ENCODE measurements around the gene OLFM4.
"Not testable (repeated sequence)": the region's sequence is repeated elsewhere in the genome, so short reads cannot be mapped to it uniquely, and the experiment has no call there.

Gene OLFM4, protein sequence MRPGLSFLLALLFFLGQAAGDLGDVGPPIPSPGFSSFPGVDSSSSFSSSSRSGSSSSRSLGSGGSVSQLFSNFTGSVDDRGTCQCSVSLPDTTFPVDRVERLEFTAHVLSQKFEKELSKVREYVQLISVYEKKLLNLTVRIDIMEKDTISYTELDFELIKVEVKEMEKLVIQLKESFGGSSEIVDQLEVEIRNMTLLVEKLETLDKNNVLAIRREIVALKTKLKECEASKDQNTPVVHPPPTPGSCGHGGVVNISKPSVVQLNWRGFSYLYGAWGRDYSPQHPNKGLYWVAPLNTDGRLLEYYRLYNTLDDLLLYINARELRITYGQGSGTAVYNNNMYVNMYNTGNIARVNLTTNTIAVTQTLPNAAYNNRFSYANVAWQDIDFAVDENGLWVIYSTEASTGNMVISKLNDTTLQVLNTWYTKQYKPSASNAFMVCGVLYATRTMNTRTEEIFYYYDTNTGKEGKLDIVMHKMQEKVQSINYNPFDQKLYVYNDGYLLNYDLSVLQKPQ

DNA sequence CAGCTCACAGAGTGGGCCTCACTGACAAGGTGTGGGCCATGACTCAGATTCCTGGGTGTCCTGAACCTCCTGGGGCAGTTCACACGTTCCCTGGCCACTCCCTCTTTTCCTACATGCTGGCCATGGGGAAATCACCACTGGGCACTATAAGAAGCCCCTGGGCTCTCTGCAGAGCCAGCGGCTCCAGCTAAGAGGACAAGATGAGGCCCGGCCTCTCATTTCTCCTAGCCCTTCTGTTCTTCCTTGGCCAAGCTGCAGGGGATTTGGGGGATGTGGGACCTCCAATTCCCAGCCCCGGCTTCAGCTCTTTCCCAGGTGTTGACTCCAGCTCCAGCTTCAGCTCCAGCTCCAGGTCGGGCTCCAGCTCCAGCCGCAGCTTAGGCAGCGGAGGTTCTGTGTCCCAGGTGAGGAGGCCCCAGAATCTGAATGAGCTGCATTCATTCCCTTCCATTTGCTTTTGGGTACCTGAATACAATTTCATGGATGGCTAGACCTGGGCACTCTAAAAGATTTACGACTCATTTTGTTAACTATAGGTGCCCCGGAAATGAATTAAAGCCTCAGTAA, at the start of gene OLFM4:
OLFM4 (plus strand) TSS at position 177 of the 567 bp plus-strand sequence; CDS start at position 201, 24 bp downstream.
- no peak for DNase-seq

DNA sequence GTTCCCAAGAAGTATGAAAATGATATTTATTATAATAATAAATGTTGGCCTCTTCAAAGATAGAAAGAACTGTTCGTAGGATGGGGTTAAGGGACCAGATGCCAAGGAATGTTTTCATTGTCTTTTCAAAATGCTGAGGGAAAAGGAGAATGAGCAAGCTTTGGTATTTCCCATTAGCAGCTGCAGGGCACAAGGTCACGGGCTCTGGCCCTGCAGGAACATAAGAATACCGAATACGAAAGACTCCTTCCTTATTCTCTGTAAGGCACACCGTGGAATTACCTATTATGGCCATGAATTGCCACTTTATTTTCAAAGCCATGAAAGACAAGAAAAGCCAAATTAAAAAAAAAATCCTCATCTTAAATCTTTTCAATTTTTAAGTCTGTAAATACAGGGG, 49.6 kb upstream of the OLFM4 start:
- DNase-seq: no peak

DNA sequence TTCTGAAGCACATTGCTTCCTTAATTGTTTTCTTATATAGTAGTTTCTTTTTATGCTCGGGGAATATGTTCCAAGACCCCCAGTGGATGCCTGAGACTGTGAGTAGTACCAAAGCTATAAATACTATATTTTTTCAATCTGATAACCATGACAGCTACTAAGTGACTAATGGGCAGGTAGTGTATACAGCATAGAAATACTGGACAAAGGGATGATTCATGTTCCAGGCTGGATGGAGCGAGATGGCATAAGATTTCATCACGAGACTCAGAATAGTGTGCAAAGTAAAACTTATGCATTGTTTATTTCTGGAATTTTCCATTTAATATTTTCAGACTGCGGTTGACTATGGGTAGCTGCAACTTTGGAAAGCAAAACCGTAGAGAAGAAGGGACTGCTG, 47.9 kb upstream of the OLFM4 start:
- DNase-seq: no peak

DNA sequence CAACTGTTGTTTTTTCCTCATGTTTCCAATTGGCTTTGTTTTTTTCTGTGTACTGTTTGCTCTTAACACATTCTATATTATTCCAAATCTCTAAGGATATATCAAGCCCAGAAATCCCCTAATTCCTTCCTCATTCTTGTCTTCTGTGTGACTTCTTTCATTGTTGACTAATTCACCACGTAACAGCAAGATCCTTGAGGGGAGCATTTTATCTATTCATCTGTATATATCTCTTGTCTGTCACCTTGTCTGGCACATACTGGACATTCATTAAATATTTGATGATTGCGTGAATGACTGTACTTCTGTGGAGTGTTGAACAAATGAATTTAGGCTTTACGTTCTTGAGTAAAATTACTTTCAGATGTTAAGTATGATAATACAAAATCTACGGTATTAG, 44.8 kb upstream of the OLFM4 start:
- DNase-seq: no peak

DNA sequence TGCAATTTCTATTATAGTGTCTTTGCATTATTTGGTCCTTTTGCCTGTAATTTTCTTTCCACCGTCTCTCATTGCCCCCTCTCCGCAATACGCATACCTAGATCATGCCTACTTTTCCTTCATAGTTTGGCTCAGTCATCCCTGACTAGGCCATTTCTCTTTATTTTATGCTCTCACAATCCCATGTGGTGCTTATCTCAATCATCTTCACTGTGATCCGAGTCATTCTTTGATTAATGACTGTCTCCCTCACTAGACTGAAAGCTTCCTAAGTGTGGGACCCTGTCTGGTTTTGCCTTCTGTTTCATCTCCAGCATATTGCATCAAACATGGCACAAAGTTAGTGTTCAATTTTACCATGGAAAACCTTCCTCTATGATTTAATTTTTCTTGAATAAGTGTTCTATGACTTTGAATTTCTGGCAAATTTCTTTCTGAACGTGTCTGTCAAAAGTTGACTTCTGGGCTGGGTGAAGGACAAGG, 43.7 kb upstream of the OLFM4 start:
- no peak for DNase-seq

DNA sequence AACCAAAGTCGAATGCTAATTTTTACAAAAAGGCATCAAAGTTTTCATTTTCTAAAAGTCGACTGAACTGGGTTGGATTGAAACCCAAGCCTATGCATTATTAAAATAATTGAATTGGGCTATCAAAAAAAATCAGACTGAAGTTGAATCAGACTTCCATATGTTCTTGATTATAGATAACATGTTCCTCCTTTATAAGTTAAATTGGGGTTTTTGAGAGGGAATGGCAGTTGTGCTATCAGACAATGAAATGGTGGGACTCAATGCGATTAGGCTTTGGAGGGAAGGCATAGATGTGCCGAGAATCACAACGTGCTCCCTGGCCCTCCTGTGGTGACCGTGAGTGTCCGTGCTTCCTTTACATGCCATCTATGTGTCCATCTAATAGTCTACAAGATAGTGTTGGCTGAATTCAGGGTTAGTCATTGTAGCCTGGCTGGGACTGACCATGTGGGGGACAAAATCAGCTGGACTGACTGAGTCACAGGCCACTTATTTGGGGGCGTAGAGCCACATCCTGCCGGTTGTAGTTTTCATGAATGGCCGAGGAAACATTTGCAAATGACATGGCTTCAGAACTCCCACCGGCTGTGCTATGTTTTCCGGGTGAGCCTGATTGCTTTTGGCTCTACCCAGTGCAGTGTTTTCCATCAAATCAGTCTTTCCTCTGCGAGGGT, 37.1 kb upstream of the OLFM4 start:
- no peak for DNase-seq

DNA sequence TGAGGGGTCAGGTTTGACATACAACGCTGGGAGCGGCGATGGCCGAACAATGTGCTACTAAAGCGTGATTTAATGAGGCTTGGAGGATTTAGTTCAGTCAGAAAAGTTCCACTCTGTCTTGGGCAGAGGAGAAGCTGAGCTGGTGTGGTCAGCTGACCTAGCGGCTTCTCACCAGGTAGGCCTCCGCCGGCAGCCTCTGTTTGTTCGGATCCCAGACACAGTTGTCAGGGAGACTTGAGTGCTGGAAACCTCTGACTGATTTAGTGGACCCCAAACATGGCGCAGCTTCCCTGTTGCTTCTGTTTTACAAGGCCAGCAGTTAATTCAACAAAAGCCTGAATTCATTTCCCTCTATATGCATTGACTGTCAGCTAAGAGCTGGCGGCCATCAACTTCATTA, 36.5 kb upstream of the OLFM4 start:
- DNase-seq: no peak

DNA sequence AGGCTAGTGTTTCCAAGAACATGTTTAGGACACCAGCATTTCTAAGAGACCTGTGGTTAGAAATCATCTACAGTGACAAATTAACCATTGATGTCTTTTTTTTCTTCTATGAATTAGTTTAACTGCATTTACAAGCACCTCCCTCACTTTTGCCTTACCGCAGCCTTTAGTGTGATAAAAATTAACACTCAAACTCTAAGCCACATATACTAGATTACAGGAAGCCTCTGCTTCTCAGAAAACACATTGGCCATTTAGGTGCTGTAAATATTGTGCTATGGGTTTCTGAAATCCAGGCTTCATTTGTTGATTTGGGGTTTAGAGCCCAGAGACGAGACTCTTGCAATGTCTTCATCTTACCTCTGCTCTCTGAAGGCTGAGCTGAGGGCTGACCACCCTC, 34.6 kb upstream of the OLFM4 start:
- DNase-seq: no peak

DNA sequence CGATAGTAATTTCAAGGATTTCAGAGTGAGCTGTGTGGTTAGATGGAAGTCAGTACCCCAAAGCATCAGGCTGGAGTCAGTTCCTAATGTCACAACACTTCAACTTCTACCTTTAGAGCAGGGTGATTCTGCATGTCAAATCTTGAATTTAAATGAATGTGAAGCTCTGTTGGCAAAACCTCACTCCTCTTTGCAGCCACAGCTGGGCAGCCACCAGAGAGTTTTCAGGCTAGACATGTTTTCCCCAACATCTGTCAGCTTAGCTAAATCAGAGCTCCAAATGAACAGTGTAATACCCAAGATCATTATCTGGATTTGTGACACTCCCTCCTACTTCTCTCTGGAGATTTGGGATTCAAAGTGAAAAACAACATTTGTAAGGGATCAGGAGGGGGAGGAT, 33.7 kb upstream of the OLFM4 start:
- no peak for DNase-seq

DNA sequence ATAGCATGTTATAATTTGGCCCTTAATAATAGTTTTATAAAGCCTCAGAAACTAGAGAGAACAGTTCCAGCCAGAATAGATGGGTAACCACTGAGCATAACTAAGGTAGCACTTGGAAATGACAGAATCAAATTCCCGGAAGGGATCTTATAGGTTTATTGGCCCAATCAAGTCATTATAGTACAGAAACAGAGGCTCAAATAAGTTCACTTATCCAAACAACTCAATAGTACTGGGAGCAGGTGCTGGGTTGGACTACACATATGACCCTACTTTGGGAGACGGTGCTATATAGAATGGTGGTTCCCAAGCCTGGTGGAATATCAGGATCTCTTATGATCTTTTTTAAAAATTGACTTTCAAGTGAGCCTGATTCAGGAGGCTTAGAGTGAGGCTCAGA, 32.7 kb upstream of the OLFM4 start:
- no peak for DNase-seq

DNA sequence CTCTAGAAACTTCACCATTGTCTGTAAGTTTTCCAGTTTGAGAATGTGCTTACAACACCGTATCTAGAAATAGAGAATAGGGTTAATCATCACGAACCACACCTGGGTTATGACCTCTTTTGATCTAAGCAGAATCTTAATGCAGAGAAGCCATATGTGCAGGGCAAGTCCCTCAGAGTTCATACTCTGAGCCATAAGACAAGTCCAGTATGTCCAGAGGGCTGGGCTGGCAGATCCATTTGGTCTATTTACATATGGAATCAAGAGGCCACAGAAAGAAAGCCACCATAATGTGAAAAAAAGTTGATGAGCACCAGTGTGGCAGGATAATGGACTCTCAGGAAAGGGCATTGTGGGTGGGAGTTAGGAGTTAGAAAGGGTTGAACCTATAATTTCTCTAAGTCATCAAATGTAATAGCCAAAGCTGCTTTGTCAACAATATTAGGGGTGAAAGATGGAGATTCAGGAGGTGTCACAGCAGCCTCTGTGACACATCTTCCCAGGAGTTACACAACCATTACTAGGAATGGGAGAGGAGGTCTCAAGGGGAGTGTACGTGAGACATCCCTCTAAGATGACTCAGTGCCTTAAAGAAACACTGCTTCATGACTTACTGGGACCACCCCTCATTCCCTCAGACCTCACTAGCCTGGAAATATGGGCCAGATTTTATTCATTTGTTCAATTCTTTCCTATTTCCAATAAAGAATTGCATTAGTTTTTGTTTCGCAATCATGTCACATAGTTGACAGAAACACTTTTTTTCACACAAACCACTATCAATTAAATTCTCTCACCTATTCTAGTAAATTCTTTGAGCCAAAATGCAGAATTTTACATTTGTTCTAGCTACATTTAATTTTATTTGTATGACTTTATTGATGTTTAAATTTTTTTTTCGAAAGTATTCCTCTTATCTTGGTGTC, 30.4 kb upstream of the OLFM4 start:
- DNase-seq: no peak

DNA sequence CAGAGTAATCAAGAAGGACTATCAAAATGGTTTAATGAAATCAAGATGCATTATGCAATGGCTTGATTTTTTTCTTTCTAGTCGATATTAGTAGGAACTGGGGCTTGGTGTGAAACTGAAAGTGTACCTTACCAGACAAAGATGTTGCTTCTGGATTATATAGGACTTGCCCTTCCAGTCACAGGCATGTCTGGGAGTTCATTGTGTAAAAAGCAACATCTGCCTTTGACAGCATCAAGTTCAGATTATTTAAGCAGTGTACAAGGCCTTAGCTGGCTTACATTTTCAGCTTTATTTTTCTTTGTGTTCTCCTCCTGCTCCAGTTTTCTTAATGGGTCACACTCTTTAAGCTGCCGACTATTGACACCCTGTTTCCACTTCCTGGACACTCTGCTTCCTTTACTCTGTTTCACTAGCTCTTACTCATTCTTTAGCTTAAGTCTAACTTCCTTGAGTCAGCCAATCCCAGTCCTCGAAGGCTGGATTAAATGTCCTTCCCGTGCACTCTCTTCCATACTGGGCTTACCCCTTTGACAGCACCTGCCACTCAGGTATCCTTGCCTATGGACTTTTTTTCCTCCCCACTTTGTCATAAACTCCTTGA, 29.4 kb upstream of the OLFM4 start:
- no peak for DNase-seq

DNA sequence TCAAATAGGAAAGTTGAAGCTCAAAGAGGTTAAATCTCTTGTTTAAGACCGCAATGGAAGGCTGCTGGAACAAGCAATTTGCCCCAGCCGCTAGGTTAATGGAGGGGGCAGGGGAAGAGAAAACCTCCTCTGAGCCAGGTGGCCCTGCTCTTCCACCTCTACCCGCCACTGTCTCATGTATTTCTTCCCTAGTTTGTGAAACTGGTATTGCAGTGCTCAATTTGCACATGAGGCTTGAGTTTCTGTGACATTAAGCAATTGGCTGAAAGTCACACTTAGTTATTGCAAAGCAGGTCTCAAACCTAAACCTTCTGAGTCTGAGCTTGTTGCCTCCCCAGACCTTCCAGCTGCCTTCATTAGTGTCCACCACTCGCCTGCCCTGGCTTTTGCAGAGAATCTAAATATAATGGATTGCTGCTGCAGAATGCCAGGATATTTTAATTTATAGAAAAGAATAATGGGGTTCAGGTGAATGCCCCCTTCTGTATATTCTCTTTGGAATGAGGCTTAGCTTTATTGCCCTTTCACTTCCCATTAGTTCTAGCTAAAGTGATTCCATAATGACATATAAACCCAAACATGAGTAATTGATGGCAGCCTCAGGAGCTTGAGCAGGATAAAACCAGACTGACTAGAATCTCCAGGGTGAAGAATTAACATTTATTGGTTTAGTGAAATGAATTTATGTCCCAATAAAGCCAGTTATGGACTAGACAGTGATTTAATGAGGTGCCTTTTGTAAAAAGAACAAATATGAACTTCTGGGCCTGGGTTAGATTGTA, 27.0 kb upstream of the OLFM4 start:
- no peak for DNase-seq

DNA sequence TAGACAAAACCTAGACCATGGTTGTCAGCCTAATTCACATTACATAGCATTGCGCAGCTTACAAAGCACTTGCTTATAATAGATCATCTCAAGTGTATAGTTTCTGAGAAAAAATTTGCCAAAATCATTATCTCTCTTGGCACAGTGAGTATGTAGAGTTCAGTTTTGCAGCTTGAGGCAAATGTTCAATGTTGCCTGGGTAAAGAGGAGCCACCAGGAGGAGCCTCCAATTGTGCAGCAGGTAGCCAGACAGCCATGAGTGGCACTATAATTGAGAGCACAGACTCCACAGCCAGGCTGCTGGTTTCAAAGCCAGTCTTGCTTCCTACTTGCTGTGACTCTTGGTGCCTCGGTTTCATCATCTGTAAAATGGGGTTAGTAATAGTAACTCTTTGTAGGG, 24.0 kb upstream of the OLFM4 start:
- no peak for DNase-seq

DNA sequence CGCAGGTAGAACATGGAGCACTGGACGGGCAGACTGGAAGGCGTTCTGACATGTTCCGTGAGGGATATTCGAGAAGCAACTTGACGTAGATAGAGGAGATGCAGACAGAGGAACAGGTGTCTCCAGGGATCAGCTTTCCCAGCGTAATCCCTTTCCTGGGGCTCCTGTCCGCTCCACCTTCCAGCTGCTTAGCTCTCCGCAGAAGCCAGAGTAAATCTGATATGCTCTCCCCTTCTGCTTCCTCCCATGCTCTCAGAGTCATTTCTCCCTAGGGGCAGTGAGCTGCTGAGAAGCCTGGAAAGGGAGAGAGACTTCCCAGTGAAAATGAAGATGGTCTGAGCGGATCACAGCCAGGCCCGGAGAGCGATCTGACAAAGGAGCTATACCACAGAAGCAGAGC, 23.0 kb upstream of the OLFM4 start:
- DNase-seq: no peak

DNA sequence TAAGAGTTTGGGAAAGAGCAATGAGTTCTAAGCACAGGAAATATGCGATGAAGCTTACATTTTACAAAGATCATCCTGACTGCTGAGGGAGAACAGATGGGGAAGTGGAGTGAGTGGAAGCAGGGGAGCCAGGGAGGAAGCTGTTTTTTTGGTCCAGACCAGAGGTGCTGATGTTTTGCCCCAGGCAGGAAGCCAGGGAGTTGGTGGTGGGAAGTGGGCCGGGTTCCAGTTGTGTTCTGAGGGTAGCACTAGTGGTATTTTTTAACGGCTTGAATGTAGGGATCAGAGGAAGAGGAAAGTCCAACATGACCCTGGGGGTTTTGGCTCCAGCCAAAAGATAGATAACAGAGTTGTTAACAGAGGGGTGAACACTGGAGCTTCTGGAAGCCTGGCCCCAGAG, 20.7 kb upstream of the OLFM4 start:
- DNase-seq: no peak

DNA sequence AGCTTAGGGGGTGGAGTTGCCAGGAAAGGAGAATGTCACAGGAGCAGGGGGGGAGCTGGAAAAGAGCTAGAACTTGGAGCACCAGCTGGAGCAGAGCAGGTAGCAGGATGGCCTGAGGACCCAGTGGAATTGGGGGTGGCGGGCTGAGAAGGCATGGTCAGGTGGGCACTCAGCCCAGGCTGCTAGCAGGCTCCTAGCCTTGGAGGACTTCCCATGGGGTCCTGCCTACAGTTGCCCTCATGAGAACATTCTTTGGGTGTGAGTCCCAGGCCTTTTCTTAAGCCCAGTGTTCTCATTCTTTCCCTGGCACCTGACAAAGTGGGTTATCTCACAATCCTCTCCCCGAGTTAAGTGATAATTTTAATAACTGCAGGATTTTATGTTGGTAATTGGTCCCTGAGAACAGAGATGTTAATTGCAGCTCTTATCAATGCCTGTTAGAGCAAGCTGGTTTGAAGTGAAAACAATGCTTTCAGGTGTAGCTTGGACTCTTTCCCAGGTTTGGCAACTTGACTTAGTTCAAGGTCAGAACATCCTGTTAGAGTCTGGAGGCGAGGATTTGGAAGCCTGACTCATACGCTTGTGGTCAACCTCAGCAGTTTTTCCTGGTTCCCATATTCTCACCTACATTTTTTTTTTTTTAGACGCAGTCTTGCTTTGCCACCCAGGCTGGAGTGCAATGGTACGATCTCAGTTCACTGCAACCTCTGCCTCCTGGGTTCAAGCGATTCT, 18.1 kb upstream of the OLFM4 start:
- DNase-seq: no peak

DNA sequence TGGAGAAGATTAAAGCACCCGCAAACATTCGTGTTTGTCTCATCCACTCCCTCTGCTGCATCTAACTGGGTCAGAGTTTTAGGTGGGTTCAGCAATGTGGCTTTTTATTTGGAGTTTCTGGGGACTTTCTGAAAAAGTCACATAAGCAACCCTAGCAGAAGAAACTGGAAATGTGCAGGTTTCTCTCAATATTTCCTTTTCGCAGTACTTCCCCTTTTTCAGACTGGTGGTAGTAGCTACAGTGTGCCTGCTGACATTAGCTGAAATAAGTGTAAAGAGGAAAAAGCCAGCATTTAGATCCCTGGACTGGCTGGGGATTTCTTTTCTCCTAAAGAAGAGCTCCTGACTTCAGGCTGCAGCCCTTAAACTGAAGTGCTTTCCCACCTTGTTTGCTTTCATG, 15.9 kb upstream of the OLFM4 start:
- peak; percentile 30 for DNase-seq

DNA sequence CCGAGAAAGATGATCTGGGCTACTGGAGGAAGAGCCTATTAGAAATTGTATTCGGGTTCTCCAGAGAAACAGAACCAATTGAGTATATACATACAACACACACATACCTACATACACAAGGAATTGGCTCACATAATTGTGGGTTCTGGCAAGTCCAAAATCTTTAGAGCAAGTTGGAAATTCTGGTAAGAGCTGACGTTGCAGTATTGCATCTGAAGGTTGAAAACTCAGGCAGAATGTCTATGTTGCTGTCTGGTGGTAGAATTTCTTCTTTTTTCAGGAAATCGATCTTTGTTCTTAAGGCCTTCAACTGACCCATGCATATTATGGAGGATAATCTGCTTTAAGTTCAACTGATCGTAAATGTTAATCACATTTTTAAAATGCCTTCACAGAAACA, 15.5 kb upstream of the OLFM4 start:
- no peak for DNase-seq

DNA sequence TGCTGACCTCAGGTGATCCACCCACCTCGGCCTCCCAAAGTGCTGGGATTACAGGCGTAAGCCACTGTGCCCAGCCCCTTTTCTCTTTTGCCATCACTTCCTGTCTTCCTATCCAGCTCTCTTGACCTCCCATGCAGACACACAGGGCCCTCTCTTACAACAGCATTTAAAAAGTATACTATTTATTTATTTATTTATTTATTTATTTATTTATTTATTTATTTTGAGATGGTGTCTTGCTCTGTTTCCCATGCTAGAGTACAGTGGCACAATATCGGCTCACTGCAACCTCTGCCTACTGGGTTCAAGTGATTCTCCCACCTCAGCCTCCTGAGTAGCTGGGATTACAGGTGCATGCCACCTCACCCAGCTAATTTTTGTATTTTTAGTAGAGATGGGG, 14.6 kb upstream of the OLFM4 start:
- not testable (repeated sequence) for DNase-seq
